ENCODE measurements around the gene PRSS36.
"Not testable (repeated sequence)": the region's sequence is repeated elsewhere in the genome, so short reads cannot be mapped to it uniquely, and the experiment has no call there.

PRSS36 gene

DNA sequence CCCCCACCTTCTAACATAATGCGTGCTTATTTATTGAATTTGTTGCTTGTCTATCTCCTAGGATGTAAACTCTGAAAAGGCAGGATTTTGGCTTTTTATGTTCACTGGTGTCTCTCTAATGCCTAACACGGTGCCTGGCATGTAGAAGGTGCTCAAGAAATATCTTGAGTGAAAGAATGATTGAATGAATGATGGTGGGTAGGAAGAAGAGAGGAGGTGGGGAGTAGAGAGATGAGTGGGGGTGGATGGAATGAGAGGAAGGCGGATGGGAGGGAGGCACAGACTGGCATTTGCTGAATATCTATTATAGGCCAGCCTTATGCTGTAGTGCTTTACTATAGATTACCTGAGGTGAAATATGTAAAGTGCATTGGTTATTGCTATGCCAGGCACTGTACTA lies 2.3 kb downstream of the PRSS36 start:
- Mint-ChIP-seq H3K27me3 (ENCODE audit: low read depth) (peaks cover 51% of the 10 kb centered on the region), H3K4me1 (no peaks in the 10 kb centered on the region), H3K4me3 (no peak overlapping the region), H3K36me3 (ENCODE audit: low read depth) (no peaks in the 10 kb centered on the region), H3K27ac (no peak overlapping the region), H3K9me3 (no peaks in the 10 kb centered on the region)
- no peak for TF ChIP-seq CTCF (IDR thresholded peaks at IDR 0.05; ENCODE audit: unreplicated experiment in 3 of 3)

GRCh38 chr16:31145398-31145990 lies 4.4 kb downstream of the PRSS36 start:
- Mint-ChIP-seq H3K4me1 (peaks cover 7% of the 10 kb centered on the region), H3K27ac (no peak overlapping the region), H3K27me3 (ENCODE audit: low read depth) (peaks cover 44% of the 10 kb centered on the region), H3K4me3 (no peak overlapping the region), H3K36me3 (ENCODE audit: low read depth) (no peaks in the 10 kb centered on the region), H3K9me3 (no peaks in the 10 kb centered on the region)
- no peak for TF ChIP-seq CTCF (IDR thresholded peaks at IDR 0.05; ENCODE audit: unreplicated experiment in 3 of 3)

DNA sequence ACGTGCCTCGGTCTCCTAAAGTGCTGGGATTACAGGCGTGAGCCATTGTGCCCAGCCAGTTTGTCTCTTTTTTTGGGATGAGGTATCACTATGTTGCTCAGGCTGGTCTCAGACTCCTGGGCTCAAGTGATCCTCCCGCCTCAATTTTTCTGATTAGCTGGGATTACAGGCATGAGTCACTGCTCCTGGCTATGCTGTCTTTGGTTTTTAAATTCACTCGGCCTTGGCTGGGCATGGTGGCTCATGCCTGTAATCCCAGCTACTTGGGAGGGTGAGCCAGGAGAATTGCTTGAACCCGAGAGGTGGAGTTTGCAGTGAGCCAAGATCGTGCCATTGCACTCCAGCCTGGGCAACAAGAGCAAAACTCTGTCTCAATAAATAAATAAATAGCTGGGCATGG lies 5.4 kb downstream of the PRSS36 start:
- H3K9me3 Mint-ChIP-seq; H3K36me3 Mint-ChIP-seq (ENCODE audit: low read depth); H3K4me1 Mint-ChIP-seq; H3K27ac Mint-ChIP-seq: not testable (repeated sequence)
- H3K27me3 Mint-ChIP-seq (ENCODE audit: low read depth): peaks cover 44% of the 10 kb centered on the region
- peak overlapping the region in 2 of 3 experiments; percentile 69 for H3K4me3 Mint-ChIP-seq

DNA sequence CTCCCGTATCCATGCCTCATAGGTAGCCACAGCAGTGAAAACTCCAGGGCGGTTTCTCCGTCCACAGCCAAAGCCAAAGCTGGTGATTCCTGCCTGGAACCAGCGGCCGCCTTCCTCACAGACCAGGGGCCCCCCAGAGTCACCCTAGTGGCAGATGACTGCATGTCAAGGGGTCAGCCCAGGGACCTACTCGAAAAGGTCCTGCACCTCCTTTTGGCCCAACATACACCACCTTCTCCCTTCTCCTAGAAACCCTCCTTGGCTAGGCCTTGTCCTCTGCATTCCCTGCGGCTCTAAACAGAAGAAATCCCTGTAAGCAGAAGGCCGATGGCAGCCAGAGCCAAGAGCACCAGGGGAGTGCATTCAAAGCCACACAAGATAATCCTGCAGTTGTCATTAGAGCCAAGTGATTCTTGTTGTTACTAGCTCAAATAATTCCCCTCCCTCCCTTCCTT lies 6.1 kb downstream of the PRSS36 start:
- Mint-ChIP-seq H3K27me3 (ENCODE audit: low read depth) (peaks cover 38% of the 10 kb centered on the region), H3K4me3 (peak overlapping the region; percentile 69 to 81 (median 69)), H3K27ac (peak overlapping the region in 1 of 3 experiments; percentile 22), H3K9me3 (no peaks in the 10 kb centered on the region), H3K36me3 (ENCODE audit: low read depth) (no peaks in the 10 kb centered on the region), H3K4me1 (peaks cover 7% of the 10 kb centered on the region)
- TF ChIP-seq CTCF (IDR thresholded peaks at IDR 0.05; ENCODE audit: unreplicated experiment in 3 of 3): no peak

- peaks cover 33% of the 10 kb centered on the region for H3K27me3 Mint-ChIP-seq (ENCODE audit: low read depth)
- H3K9me3 Mint-ChIP-seq: no peaks in the 10 kb centered on the region
- peaks cover 7% of the 10 kb centered on the region for H3K4me1 Mint-ChIP-seq
- peak overlapping the region; percentile 69 to 81 (median 69) for H3K4me3 Mint-ChIP-seq
- no peak for TF ChIP-seq CTCF (IDR thresholded peaks at IDR 0.05; ENCODE audit: unreplicated experiment in 3 of 3)
- no peaks in the 10 kb centered on the region for H3K36me3 Mint-ChIP-seq (ENCODE audit: low read depth)
- H3K27ac Mint-ChIP-seq: no peak overlapping the region
These were observed 6.7 kb downstream of the PRSS36 start for GRCh38 chr16:31143011-31143693.

DNA sequence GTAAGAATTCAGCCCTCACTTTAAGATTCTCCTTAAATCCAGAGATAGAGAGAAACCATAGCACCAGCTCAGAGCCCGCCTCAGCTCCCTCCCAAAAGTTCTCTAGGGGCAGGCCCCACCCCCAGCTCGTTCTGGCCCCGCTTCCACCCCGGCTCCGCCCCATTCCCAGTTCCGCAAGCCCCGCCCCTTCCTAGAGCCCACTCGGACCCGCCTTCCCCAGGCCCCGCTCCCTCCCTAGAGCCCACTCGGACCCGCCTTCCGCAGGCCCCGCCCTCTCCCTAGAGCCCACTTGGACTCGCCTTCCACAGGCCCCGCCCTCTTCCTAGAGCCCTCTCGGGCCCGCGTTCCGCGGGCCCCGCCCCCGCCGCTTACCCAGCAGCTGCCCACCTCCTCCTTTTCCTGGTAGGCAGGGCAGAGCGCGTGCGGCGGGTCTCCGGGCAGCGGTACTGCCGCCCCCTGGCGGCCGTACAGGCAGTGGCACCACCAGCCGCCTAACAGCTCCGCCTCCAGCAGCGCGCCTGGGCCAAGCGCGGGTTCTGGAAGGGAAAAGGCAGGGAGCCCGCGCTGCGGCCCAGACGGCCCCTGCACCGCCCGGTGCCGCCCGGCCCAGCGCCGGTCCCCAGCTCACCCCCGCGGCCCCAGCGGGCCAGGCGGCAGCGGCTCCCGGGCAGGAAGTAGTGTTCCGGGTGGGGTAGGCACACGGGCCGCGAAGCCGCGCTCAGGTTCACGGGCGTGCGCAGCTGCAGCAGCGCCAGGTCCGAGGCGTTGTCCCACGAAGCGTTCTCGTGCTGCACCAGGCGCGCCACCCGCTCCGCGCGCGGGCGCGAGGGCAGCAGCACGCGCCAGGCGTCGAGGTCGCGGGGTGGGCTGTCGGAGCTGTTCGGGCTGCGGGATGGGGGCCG lies 7.5 kb downstream of the PRSS36 start:
- H3K27ac Mint-ChIP-seq: peak overlapping the region; percentile 95 to 98 (median 95)

More for the DNA sequence above, 7.5 kb downstream of the PRSS36 start:
- Mint-ChIP-seq H3K9me3 (no peaks in the 10 kb centered on the region), H3K4me1 (peaks cover 7% of the 10 kb centered on the region), H3K27me3 (ENCODE audit: low read depth) (peaks cover 25% of the 10 kb centered on the region), H3K4me3 (peak overlapping the region; percentile 79 to 85 (median 80)), H3K36me3 (ENCODE audit: low read depth) (no peaks in the 10 kb centered on the region)
- TF ChIP-seq CTCF (IDR thresholded peaks at IDR 0.05; ENCODE audit: unreplicated experiment in 3 of 3): peak; percentile 95 to 96 (median 96)
